B cell (primary cell): ENCODE data around the gene KCNA3. TPM values are rescaled to one million over a fixed set of nuclear protein-coding genes. Genes with fewer than 3 reads are reported as not detected.

ENCODE experiments used
- ATAC-seq: fragments of 200-7000 bp; cut with Tn5 transposase; one replicate; pipeline ENCODE4 v1.10.0; 2021; ENCODE audit warnings: low read depth, mild to moderate bottlenecking, moderate number of reproducible peaks, moderate library complexity
- CTCF ChIA-PET: fragments of 350-600 bp; sonication (Branson Sonifier 250); formaldehyde crosslinking; loops from one replicate; lab custom pipeline; 2021; ENCODE audit warnings: antibody characterized with exemption, inconsistent platforms; lab: Charles Lee
- POLR2A ChIA-PET: fragments of 350-600 bp; sonication (Branson Sonifier 250); formaldehyde crosslinking; loops from one replicate; lab custom pipeline; 2021; ENCODE audit warnings: antibody characterized with exemption; lab: Charles Lee
- DNase-seq: peaks from one replicate; pipeline ENCODE4 v3.0.0; 2013
- H2AFZ ChIP-seq: 2 replicates; pipeline ENCODE4 v1.6.1; 2012; ENCODE audit warnings: mild to moderate bottlenecking, low read depth, low read length; ENCODE audit not compliant: insufficient read depth, poor library complexity, severe bottlenecking
- H3K27ac ChIP-seq, 2 donors: 1 replicate in 1 of 2; 2 replicates in 1 of 2; pipeline ENCODE4 v1.5.1; 2012 to 2013; ENCODE audit warnings: low read length in 2 of 2, mild to moderate bottlenecking in 2 of 2, moderate library complexity in 1 of 2
- H3K27me3 ChIP-seq, 4 experiments: fragments of 200-600 bp in 1 of 4; sonication (generic) in 1 of 4; replicated peaks in 1 of 4; 1 replicate in 2 of 4; 2 replicates in 2 of 4; pipeline versions ENCODE4 v1.6.1 to v1.7.0; 2013 to 2016; ENCODE audit warnings: low read length in 3 of 4, mild to moderate bottlenecking in 2 of 4, mixed read lengths in 1 of 4, moderate library complexity in 1 of 4; ENCODE audit not compliant: insufficient read depth in 4 of 4, control insufficient read depth in 3 of 4; ENCODE audit errors: control extremely low read depth in 1 of 4
- H3K36me3 ChIP-seq, 2 experiments: replicated peaks in 1 of 2; 1 replicate in 1 of 2; 2 replicates in 1 of 2; pipeline versions ENCODE4 v1.6.1 to v1.7.1; 2013; ENCODE audit warnings: low read length in 1 of 2; ENCODE audit not compliant: insufficient read depth in 2 of 2, control insufficient read depth in 1 of 2; ENCODE audit errors: control extremely low read depth in 1 of 2, extremely low read depth in 1 of 2
- H3K4me1 ChIP-seq, 2 donors: fragments of 200-600 bp in 1 of 2; sonication (generic) in 1 of 2; 1 replicate in 1 of 2; 2 replicates in 1 of 2; pipeline versions ENCODE4 v1.5.1 to v1.6.1; 2013 to 2017; ENCODE audit warnings: low read length in 2 of 2; ENCODE audit not compliant: control insufficient read depth in 2 of 2, insufficient read depth in 2 of 2
- H3K4me2 ChIP-seq: replicated peaks from 2 replicates; pipeline ENCODE3; 2012; ENCODE audit warnings: mild to moderate bottlenecking, low read depth, low read length; ENCODE audit not compliant: poor library complexity, severe bottlenecking
- H3K4me3 ChIP-seq, 5 experiments: fragments of 200-600 bp in 1 of 5; sonication (generic) in 1 of 5; 1 replicate in 3 of 5; 2 replicates in 2 of 5; pipeline versions ENCODE4 v1.5.1 to v1.7.0; 2011 to 2016; ENCODE audit warnings: low read length in 4 of 5, mild to moderate bottlenecking in 4 of 5, low read depth in 2 of 5, control low read depth in 1 of 5, moderate library complexity in 1 of 5; ENCODE audit not compliant: insufficient read depth in 1 of 5; ENCODE audit errors: control extremely low read depth in 1 of 5, extremely low read depth in 1 of 5
- H3K79me2 ChIP-seq: fragments of 200-600 bp; sonication (generic); one replicate; pipeline ENCODE4 v1.6.0; 2016; ENCODE audit warnings: low read length; ENCODE audit not compliant: control insufficient read depth, insufficient read depth
- H3K9ac ChIP-seq: fragments of 200-600 bp; sonication (generic); 2 replicates; pipeline ENCODE4 v1.6.1; 2017; ENCODE audit warnings: mild to moderate bottlenecking, low read length, moderate library complexity
- H3K9me3 ChIP-seq, 3 donors: one replicate each; pipeline versions ENCODE4 v1.6.1 to v1.7.1; 2013; ENCODE audit warnings: low read length in 2 of 3; ENCODE audit not compliant: control insufficient read depth in 2 of 3, insufficient read depth in 1 of 3; ENCODE audit errors: control extremely low read depth in 1 of 3
- H4K20me1 ChIP-seq: 2 replicates; pipeline ENCODE4 v1.6.0; 2012; ENCODE audit warnings: mild to moderate bottlenecking, low read length; ENCODE audit not compliant: insufficient read depth, control insufficient read depth, poor library complexity, severe bottlenecking
- H3K27ac Mint-ChIP-seq: one replicate; pipeline ENCODE4 v1.8.0; 2021; ENCODE audit warnings: mixed read lengths
- H3K27me3 Mint-ChIP-seq: one replicate; pipeline ENCODE4 v1.8.0; 2021; ENCODE audit warnings: mixed read lengths
- H3K4me1 Mint-ChIP-seq: one replicate; pipeline ENCODE4 v1.8.0; 2021; ENCODE audit warnings: mixed read lengths
- H3K4me3 Mint-ChIP-seq: one replicate; pipeline ENCODE4 v1.8.0; 2021; ENCODE audit warnings: mixed read lengths
- H3K9me3 Mint-ChIP-seq: one replicate; pipeline ENCODE4 v1.8.0; 2022; ENCODE audit warnings: mixed read lengths; ENCODE audit not compliant: insufficient read depth
- CTCF ChIP-seq: fragments of 200-600 bp; IDR thresholded peaks from one replicate; pipeline ENCODE4 v1.8.0; 2022; ENCODE audit warnings: antibody characterized with exemption, mild to moderate bottlenecking
- EZH2 ChIP-seq: IDR thresholded peaks from 2 replicates; pipeline ENCODE4 v1.6.1; 2012; ENCODE audit warnings: borderline replicate concordance, low read depth, mild to moderate bottlenecking, moderate library complexity, low read length; ENCODE audit not compliant: insufficient read depth, poor library complexity, severe bottlenecking
- WGBS: methylation state at CpG from one replicate; pipeline ENCODE4 v1.1.5; 2013; ENCODE audit warnings: missing lambda C conversion rate; ENCODE audit not compliant: insufficient coverage; 5-methylcytosine and 5-hydroxymethylcytosine counted together
- intact Hi-C: fragments of 100-400 bp; cut with micrococcal nuclease; formaldehyde crosslinking; loops from one replicate; pipeline ENCODE4 v1.10.0; 2022
- polyA plus RNA-seq: library from polyadenylated mRNA; depleted of rRNA; stranded (reverse); fragments of >200 nt; gene quantifications from 2 replicates; pipeline ENCODE4 v1.2.3, GENCODE V29; 2012
- total RNA-seq, 2 donors: library from RNA; stranded (reverse); fragments of 120-200 nt in 1 of 2; gene quantifications; 1 replicate in 1 of 2; 2 replicates in 1 of 2; pipeline versions ENCODE4 v1.2.3 to v1.2.4, GENCODE V29; 2013 to 2022

Gene KCNA3
- total and polyA plus RNA-seq, 2 donors (not counting 1 experiment from before 2014, with no cell fraction given) = 17.5 to 60.0 TPM

- no peaks in the 10 kb centered on the region for H3K27me3 ChIP-seq
- H3K79me2 ChIP-seq = no peaks in the 10 kb centered on the region
- no peaks in the 10 kb centered on the region for H3K4me1 ChIP-seq
- TF ChIP-seq CTCF (no peak), EZH2 (no peak)
- no peaks in the 10 kb centered on the region for H3K36me3 ChIP-seq
- Mint-ChIP-seq H3K4me3 (no peak overlapping the region), H3K4me1 (peaks cover 3% of the 10 kb centered on the region), H3K9me3 (no peaks in the 10 kb centered on the region), H3K27me3 (peaks cover 12% of the 10 kb centered on the region), H3K27ac (no peak overlapping the region)
- no peak overlapping the region for H2AFZ ChIP-seq
- no peak overlapping the region for H3K9ac ChIP-seq
- ChIA-PET CTCF (no interaction called here), POLR2A (no interaction called here)
- H3K27ac ChIP-seq = no peak overlapping the region
- DNase-seq (no peak), ATAC-seq (no peak)
- no peak overlapping the region for H3K4me3 ChIP-seq
- intact Hi-C loops = no loop called here
- H3K4me2 ChIP-seq = no peak overlapping the region
- no peaks in the 10 kb centered on the region for H3K9me3 ChIP-seq
- H4K20me1 ChIP-seq = no peaks in the 10 kb centered on the region
These were observed 15.1 kb upstream of the KCNA3 start for GRCh38 chr1:110689868-110690267.

- Histone ChIP-seq H3K9ac (no peak overlapping the region), H4K20me1 (no peaks in the 10 kb centered on the region), H3K27ac (no peak overlapping the region), H2AFZ (no peak overlapping the region), H3K79me2 (no peaks in the 10 kb centered on the region), H3K4me3 (no peak overlapping the region), H3K27me3 (no peaks in the 10 kb centered on the region), H3K9me3 (no peaks in the 10 kb centered on the region), H3K4me2 (no peak overlapping the region), H3K4me1 (no peaks in the 10 kb centered on the region), H3K36me3 (no peaks in the 10 kb centered on the region)
- Mint-ChIP-seq H3K4me3 (no peak overlapping the region), H3K4me1 (peaks cover 3% of the 10 kb centered on the region), H3K27ac (no peak overlapping the region), H3K9me3 (no peaks in the 10 kb centered on the region), H3K27me3 (peaks cover 12% of the 10 kb centered on the region)
- intact Hi-C loops = no loop called here
- ATAC-seq (no peak), DNase-seq (no peak)
- 100% methylated on average over 1 of the region's 3 CpGs for WGBS
- ChIA-PET POLR2A (no interaction called here), CTCF (no interaction called here)
- TF ChIP-seq EZH2 (no peak), CTCF (no peak)
These were observed 13.8 kb upstream of the KCNA3 start for GRCh38 chr1:110688514-110688913.
